H9 (cell line): ENCODE results near the gene NRP2. TPM values are rescaled to one million over a fixed set of nuclear protein-coding genes. Genes with fewer than 3 reads are reported as not detected.
A peak's percentile ranks its signal among the peaks of the same experiment; 100 is the strongest.

Source experiments
- DNase-seq: peaks from one replicate; pipeline ENCODE4 v3.0.0-alpha.2; 2017
- H2AFZ ChIP-seq: one replicate; pipeline ENCODE4 v1.6.1; 2013; ENCODE audit warnings: mild to moderate bottlenecking, low read length, control low read depth, moderate library complexity
- H2AK5ac ChIP-seq: 2 replicates; pipeline ENCODE4 v1.6.1; 2013; ENCODE audit warnings: low read length, control low read depth, mixed read lengths; ENCODE audit not compliant: insufficient read length
- H2BK120ac ChIP-seq: one replicate; pipeline ENCODE4 v1.6.1; 2013; ENCODE audit warnings: low read depth, mild to moderate bottlenecking, low read length, control low read depth, inconsistent platforms; ENCODE audit not compliant: poor library complexity, severe bottlenecking
- H2BK12ac ChIP-seq: 2 replicates; pipeline ENCODE4 v1.6.1; 2013; ENCODE audit warnings: low read length, control low read depth, mixed read lengths, low read depth; ENCODE audit not compliant: insufficient read length
- H2BK15ac ChIP-seq: 2 replicates; pipeline ENCODE4 v1.6.1; 2013; ENCODE audit warnings: low read depth, low read length, control low read depth
- H2BK20ac ChIP-seq: one replicate; pipeline ENCODE4 v1.6.1; 2013; ENCODE audit warnings: low read depth, mild to moderate bottlenecking, low read length, control low read depth, inconsistent platforms; ENCODE audit not compliant: poor library complexity, severe bottlenecking
- H2BK5ac ChIP-seq: 2 replicates; pipeline ENCODE4 v1.6.1; 2013; ENCODE audit warnings: low read length, control low read depth, mixed read lengths; ENCODE audit not compliant: insufficient read length
- H3K14ac ChIP-seq: 2 replicates; pipeline ENCODE4 v1.6.1; 2013; ENCODE audit warnings: low read length, control low read depth; ENCODE audit not compliant: insufficient read depth
- H3K18ac ChIP-seq: 2 replicates; pipeline ENCODE4 v1.6.1; 2013; ENCODE audit warnings: low read depth, mild to moderate bottlenecking, mixed read lengths, low read length, control low read depth; ENCODE audit not compliant: insufficient read length
- H3K23ac ChIP-seq: 2 replicates; pipeline ENCODE4 v1.6.1; 2013; ENCODE audit warnings: low read length, control low read depth, mixed read lengths, low read depth; ENCODE audit not compliant: insufficient read length
- H3K23me2 ChIP-seq: 2 replicates; pipeline ENCODE4 v1.6.1; 2013; ENCODE audit warnings: low read depth, mild to moderate bottlenecking, mixed read lengths, low read length, control low read depth; ENCODE audit not compliant: insufficient read length, poor library complexity, severe bottlenecking
- H3K27ac ChIP-seq: 2 replicates; pipeline ENCODE4 v1.5.1; 2013; ENCODE audit warnings: low read length, control low read depth, mixed read lengths, low read depth; ENCODE audit not compliant: insufficient read length
- H3K27me3 ChIP-seq: 2 replicates; pipeline ENCODE4 v1.6.1; 2013; ENCODE audit warnings: low read length, control low read depth, inconsistent platforms; ENCODE audit not compliant: insufficient read depth
- H3K4ac ChIP-seq: 2 replicates; pipeline ENCODE4 v1.6.1; 2013; ENCODE audit warnings: low read depth, mild to moderate bottlenecking, control low read depth, inconsistent platforms, low read length, moderate library complexity
- H3K4me1 ChIP-seq: 2 replicates; pipeline ENCODE4 v1.6.1; 2013; ENCODE audit warnings: low read length, control low read depth, inconsistent platforms; ENCODE audit not compliant: insufficient read depth
- H3K4me2 ChIP-seq: 2 replicates; pipeline ENCODE4 v1.6.1; 2013; ENCODE audit warnings: low read length, control low read depth, mixed read lengths; ENCODE audit not compliant: insufficient read length, insufficient read depth
- H3K56ac ChIP-seq: 2 replicates; pipeline ENCODE4 v1.6.1; 2013; ENCODE audit warnings: low read depth, mild to moderate bottlenecking, mixed read lengths, low read length, control low read depth; ENCODE audit not compliant: insufficient read length
- H3K79me1 ChIP-seq: 2 replicates; pipeline ENCODE4 v1.6.1; 2013; ENCODE audit warnings: low read depth, mild to moderate bottlenecking, moderate library complexity, low read length, control low read depth, inconsistent platforms; ENCODE audit not compliant: insufficient read depth, poor library complexity, severe bottlenecking
- H3K79me2 ChIP-seq: 2 replicates; pipeline ENCODE4 v1.6.1; 2013; ENCODE audit warnings: low read length, control low read depth, inconsistent platforms; ENCODE audit not compliant: insufficient read depth
- H3K9ac ChIP-seq: 2 replicates; pipeline ENCODE4 v1.6.1; 2013; ENCODE audit warnings: low read length, control low read depth, mixed read lengths; ENCODE audit not compliant: insufficient read length; ENCODE audit errors: extremely low read depth
- H3K9me3 ChIP-seq: one replicate; pipeline ENCODE4 v1.6.1; 2013; ENCODE audit warnings: low read depth, low read length, inconsistent platforms; ENCODE audit not compliant: control insufficient read depth
- H3T11ph ChIP-seq: one replicate; pipeline ENCODE4 v1.6.1; 2013; ENCODE audit warnings: mild to moderate bottlenecking, low read length, control low read depth, inconsistent platforms
- H4K20me1 ChIP-seq: one replicate; pipeline ENCODE4 v1.6.1; 2013; ENCODE audit not compliant: control insufficient read depth, insufficient read length, insufficient read depth
- H4K5ac ChIP-seq: 2 replicates; pipeline ENCODE4 v1.6.1; 2013; ENCODE audit warnings: low read depth, mild to moderate bottlenecking, mixed read lengths, low read length, control low read depth; ENCODE audit not compliant: insufficient read length
- H4K8ac ChIP-seq: replicated peaks from 2 replicates; pipeline ENCODE4 v1.6.1; 2013; ENCODE audit warnings: low read length, control low read depth, mixed read lengths, low read depth; ENCODE audit not compliant: insufficient read length
- H4K91ac ChIP-seq: 2 replicates; pipeline ENCODE4 v1.6.1; 2013; ENCODE audit warnings: low read depth, mild to moderate bottlenecking, moderate library complexity, mixed read lengths, low read length, control low read depth; ENCODE audit not compliant: insufficient read length
- H3K27ac Mint-ChIP-seq, 3 experiments: 2 replicates in 2 of 3; 3 replicates in 1 of 3; pipeline ENCODE4 v1.8.0; 2020 to 2021; ENCODE audit warnings: mixed read lengths in 3 of 3, mild to moderate bottlenecking in 1 of 3, moderate library complexity in 1 of 3
- H3K27me3 Mint-ChIP-seq: 2 replicates; pipeline ENCODE4 v1.8.0; 2021; ENCODE audit warnings: low read depth, mild to moderate bottlenecking, moderate library complexity, mixed read lengths
- H3K36me3 Mint-ChIP-seq, 3 experiments: 2 replicates in 2 of 3; 3 replicates in 1 of 3; pipeline ENCODE4 v1.8.0; 2020 to 2021; ENCODE audit warnings: low read depth in 3 of 3, mixed read lengths in 3 of 3; ENCODE audit not compliant: insufficient read depth in 1 of 3
- H3K4me1 Mint-ChIP-seq, 2 experiments: 2 replicates each; pipeline ENCODE4 v1.8.0; 2020; ENCODE audit warnings: mixed read lengths in 2 of 2
- H3K4me3 Mint-ChIP-seq, 2 experiments: 2 replicates in 1 of 2; 3 replicates in 1 of 2; pipeline ENCODE4 v1.8.0; 2020 to 2021; ENCODE audit warnings: mild to moderate bottlenecking in 2 of 2, mixed read lengths in 2 of 2, moderate library complexity in 1 of 2
- H3K9me3 Mint-ChIP-seq, 2 experiments: 2 replicates in 1 of 2; 3 replicates in 1 of 2; pipeline ENCODE4 v1.8.0; 2020; ENCODE audit warnings: mild to moderate bottlenecking in 2 of 2, mixed read lengths in 2 of 2, moderate library complexity in 1 of 2
- CTCF ChIP-seq: fragments of 200-600 bp; sonication (generic); conservative IDR thresholded peaks from 3 replicates; pipeline ENCODE4 v1.8.0; 2021; ENCODE audit warnings: antibody characterized with exemption, mild to moderate bottlenecking
- WGBS: extraction: QIAGEN DNeasy Blood & Tissue Kit; methylation state at CpG from one replicate; pipeline ENCODE4 v1.1.7; 2013; ENCODE audit warnings: missing lambda C conversion rate, low lambda C conversion rate, mixed read lengths; ENCODE audit not compliant: insufficient read length; ENCODE audit errors: extremely low coverage; 5-methylcytosine and 5-hydroxymethylcytosine counted together
- total RNA-seq: library from RNA; stranded (reverse); gene quantifications from 2 replicates; pipeline ENCODE4 v1.2.1, GENCODE V29; 2021

Gene NRP2
- total RNA-seq, 1 experiment from 2014 or later, result 19.7 TPM

GRCh38 chr2:205696927-205697441 lies 14.7 kb downstream of the NRP2 start:
- Mint-ChIP-seq H3K27me3 (no peaks in the 10 kb centered on the region), H3K4me3 (no peak overlapping the region), H3K27ac (peak overlapping the region in 2 of 3 experiments; percentile 73 to 74; a peak in 4 of 7 replicates), H3K9me3 (no peaks in the 10 kb centered on the region; a peak in 1 of 5 replicates), H3K4me1 (peaks cover 75 to 77% of the 10 kb centered on the region in 2 experiments), H3K36me3 (peaks cover 6 to 12% (median 6%) of the 10 kb centered on the region in 3 experiments; a peak in 5 of 7 replicates)
- no peaks in the 10 kb centered on the region for H4K20me1 ChIP-seq
- H4K8ac ChIP-seq, result no peak overlapping the region
- no peaks in the 10 kb centered on the region; the same call in 1 of the 2 replicates for H3K79me2 ChIP-seq
- no peak overlapping the region for H3T11ph ChIP-seq
- no peak overlapping the region for H3K14ac ChIP-seq
- no peak overlapping the region for H2AFZ ChIP-seq
- TF ChIP-seq CTCF, result no peak
- H2BK12ac ChIP-seq, result no peak overlapping the region
- H4K91ac ChIP-seq, result no peak overlapping the region
- H3K4me2 ChIP-seq, result no peak overlapping the region
- H3K4ac ChIP-seq, result no peak overlapping the region
- no peak overlapping the region for H2BK15ac ChIP-seq
- DNase-seq, result no peak
- H3K9ac ChIP-seq, result no peak overlapping the region
- H2BK5ac ChIP-seq, result no peak overlapping the region
- H3K23ac ChIP-seq, result no peak overlapping the region
- H2BK120ac ChIP-seq, result no peak overlapping the region
- no peak overlapping the region for H2AK5ac ChIP-seq
- no peak overlapping the region for H4K5ac ChIP-seq
- H3K79me1 ChIP-seq, result no peaks in the 10 kb centered on the region
- no peaks in the 10 kb centered on the region for H3K23me2 ChIP-seq
- no CpG with 5 or more reads among the region's 5 CpGs for WGBS
- H2BK20ac ChIP-seq, result no peak overlapping the region
- H3K27me3 ChIP-seq, result no peaks in the 10 kb centered on the region
- no peak overlapping the region for H3K56ac ChIP-seq
- H3K18ac ChIP-seq, result no peak overlapping the region
- peaks cover 28% of the 10 kb centered on the region for H3K4me1 ChIP-seq
- H3K27ac ChIP-seq, result no peak overlapping the region
- H3K9me3 ChIP-seq, result no peaks in the 10 kb centered on the region
